ENCODE results near the gene NSFL1C.

The NSFL1C gene

DNA sequence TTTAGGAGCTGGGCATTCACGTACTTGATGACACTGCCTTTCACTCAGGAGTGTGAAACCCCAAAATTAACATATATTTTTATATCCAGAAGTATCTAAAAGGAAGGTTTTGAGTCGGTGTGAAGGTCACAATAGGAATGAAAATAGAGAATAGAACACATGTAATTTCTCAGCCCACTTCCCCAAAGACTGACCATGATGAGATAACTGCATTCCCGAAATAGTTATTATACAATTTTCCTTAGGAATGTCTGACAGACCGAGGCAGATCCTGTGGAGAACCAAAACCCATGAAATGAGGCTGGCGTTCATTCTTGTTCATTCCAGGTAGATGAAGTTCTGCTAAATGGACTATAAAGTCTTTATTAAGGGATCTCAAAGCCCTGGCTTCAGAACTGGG, 10.3 kb downstream of the NSFL1C start:
- DNase-seq: no peak

DNA sequence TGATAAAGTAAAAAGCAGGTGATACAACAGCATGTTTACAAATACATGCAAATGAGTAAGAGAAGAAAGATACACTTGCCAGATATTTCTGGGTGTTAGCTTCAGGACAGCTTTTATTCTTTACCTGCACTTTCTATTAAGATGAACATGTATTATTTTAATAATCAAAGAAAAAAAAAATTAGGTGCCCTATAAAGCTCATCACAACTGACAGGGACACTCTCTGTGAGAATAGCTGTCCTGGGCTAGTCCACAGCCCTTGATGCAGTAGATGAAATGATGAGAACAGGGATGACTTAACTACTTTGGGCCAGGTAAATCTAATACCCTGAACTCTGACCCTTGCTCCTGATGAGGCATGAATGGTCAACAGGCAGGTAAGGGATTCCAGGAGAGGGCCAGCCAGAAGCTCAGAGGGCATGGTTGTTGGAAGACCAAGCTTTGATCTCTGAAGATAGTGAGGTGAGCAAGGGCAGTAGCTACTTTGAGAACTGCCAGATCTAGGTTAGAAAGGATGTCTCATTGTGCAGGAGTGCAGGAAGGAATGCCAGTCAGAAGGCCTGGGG, 15.6 kb downstream of the NSFL1C start:
- DNase-seq: no peak

DNA sequence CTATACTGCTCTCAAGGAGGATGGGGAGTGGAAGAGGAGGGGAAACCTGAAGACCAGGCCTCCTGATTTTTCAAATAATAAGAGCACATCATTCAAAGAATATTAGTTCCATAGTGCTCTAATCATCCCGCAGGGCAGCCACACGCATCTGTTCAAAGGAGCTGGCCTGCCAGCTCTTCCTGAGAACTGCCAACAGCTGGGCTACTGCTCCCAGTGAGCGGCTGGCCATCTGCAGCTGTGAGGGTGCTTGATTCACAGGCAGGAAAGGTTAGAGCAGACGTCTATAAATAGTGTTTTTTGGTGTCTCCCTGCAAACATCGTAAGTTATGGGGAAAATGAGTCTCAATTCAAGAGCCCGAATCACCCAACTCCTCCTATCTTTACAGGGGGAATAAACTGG, 17.3 kb downstream of the NSFL1C start:
- DNase-seq: no peak

DNA sequence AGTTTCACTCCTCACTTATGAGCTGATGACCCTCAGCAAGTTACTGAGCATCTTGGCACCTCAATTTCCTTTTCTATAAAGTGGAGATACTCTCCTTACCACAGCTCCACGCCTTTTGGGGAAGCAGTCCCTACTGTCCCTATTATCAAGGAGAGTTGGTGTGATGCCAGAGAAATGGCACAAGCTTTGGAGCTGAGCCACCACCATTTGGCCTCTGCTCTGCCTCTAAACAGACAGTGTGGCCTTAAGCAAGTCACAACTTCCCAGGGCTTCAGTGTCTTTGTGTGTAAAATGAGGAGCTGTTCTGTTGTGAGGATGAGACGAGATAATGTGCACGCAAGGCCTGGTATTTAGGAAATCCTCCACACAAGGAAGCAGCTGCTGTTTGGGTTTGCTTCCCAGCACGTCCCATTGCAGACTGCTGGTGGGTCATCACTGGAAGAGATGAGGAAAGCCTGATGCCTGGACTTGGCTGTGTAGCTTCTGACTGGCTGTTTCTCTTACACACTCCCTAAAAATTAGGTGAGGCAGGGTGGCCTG, 18.5 kb downstream of the NSFL1C start:
- DNase-seq: no peak

DNA sequence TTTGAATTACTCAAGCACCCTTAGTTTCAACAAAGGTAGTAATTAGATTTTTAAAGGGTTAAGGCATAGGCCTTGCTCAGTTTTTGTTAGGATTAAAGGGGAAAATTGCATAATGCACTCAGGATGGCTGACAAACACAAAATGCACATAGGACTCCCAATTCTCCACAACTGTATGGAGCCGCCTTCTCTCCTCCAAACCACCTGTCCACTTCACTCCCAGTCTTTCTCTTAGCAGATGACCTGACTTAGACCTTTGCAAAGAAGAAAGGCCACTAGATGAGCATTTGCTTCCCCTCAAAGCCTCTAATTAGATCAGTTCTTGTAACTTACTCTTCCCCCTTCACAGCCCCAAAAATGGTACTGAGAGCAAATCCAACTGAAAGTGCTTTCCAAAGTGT, 20.1 kb downstream of the NSFL1C start:
- no peak for DNase-seq

DNA sequence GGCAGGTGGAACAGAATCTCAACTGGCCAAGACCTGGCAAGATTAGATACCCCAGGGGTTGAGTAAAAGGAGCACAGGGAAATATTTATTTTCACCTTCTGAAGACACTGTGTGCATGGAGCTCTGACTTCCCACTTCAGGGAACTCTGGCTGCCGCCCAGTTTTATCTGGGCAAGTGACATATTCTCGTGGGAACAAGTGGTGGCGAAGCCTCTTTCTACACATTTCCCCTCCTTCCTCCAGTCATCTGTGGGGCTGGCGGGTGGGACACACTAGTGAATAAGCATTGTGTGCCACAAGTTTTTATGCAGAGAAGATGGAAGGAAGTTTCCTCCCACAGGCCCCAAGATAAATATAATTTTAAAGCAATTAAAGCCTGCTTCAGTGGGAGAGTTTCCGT, 23.6 kb downstream of the NSFL1C start:
- no peak for DNase-seq

DNA sequence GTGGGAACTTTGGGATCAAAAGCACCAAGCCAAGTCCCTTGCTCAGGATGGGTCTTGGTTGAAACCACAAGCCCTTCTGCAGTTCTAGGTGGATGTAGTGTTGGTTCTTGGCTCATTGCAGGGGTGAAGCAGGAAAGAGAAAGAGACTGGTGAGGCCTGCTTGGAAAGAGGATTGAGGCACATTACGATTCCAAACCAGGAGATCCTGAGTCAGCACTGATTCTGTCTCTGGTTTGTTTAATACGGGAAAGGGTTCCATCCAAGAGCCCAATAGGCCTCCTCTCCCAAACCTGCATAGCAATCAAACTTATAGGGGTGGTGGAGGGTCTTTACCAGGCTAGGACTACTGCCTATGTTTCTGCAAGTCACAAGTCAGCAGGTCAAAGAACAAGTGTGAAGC, 24.3 kb downstream of the NSFL1C start:
- DNase-seq: no peak

DNA sequence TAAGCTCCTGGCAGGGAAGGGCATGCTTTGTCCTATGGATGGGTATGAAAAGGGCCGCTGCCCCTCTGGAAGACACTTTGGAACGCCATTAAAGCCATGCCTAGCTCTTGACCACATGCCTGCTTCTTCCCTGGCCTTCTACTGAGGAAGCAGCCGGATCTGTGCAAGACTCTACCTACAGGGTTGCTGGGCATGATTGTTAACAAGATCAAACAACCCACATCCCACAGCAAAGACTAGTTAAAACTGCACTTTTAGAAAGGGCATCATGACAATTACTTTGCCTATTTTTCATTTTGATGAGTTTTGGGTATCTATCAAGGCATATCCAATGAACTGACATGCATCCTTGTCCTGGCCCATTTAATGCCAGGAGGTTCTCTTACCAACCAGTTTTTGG, 25.5 kb downstream of the NSFL1C start:
- DNase-seq: no peak

DNA sequence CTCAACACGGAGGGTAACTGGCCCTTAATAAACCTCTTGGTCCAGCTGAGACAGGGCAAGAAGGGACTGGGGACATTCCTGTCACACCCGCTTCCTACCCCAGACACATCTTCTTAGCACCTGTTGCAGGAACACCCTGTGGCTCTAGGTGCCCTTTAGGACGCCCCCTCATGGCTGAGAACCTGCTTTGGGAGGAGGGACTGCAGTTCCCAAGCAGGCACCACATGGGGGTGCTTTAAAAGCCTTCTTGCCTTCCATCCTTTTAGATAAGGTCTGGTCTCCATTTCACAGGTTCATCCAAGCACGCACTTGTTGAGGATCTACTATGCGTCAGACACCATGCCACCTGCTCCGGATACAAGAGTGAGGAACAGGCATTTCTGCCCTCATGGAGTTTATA, 26.6 kb downstream of the NSFL1C start:
- DNase-seq: no peak

DNA sequence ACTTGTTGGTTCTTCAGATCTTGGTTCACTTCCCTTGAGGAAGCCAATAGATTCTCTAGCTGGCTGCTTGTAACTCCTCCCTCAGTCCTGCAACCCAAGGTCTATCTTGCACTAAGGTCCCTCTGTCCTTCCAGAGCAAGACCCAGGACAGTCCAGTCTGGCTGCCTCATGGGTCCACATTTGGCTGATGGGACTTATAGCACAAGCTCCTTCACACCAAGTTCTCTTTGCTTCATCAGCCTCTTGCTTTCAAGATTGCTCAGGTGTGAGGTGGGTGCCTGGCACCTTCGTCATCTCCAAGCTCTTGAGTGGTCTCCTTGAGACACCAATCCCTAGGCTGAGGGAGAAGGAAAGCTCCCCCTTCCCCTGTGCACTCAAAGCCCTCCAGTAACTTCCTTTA, 28.3 kb downstream of the NSFL1C start:
- DNase-seq: no peak

DNA sequence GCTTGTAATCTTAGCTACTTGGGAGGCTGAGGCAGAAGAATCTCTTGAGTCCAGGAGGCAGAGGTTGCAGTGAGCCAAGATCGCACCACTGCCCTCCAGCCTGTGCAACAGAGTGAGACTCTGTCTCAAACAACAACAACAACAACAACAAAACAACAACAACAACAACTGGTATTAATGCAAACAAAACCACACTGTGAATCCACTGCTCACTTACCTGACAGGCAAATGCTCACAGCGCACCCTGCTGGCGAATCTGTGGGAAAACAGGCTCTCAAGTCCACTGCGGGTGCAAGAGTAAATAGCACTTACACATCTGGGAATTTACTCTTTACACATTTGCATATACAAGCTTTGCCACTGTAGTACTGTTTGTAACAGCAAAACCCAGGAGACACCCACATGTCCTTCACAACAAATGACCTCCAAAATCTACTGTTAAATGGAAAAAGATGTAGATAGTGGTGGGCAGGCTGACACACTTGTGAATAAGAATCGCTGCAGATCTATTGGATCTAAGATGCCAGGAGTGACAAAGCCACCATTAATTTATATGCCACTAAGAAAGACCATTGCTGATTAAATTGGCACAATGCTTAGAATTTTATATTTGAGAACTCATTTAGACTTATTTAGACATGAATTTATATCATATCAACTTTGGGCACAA, 29.3 kb downstream of the NSFL1C start:
- peak; percentile 93 for DNase-seq

DNA sequence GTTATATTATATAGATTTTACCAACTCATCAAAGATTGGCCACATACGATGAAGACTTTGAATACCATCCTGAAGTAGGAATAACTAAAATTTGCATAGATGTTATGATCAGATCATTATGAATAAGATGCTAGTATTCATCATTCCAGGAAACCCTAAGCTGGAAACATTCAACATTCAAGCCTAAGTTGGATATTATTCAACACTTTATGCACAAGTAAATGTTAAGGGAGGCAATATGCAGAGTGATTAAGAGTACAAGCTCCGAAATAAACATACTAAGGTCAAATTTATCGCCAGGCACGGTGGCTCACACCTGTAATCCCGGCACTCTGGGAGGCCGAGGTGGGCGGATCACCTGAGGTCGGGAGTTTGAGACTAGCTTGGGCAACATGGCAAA, 30.4 kb downstream of the NSFL1C start:
- DNase-seq: no peak

DNA sequence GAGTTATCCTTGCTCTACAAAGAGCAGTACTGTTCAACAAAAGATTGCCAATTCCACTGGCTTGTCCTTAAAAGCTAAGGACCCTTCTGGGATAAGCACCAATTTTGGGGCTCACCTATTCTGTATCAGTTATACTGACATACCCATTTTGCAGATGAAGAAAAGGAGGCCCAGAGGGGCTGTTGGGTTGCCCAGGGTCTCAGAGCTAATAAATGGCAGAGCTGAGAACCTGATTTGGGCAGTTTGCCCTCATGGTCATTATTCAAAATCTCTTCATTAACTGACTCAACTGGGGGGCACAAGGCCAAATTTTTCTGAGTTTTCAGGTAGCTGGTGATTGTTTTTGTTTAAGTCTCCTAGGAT, 31.3 kb downstream of the NSFL1C start:
- DNase-seq: no peak

DNA sequence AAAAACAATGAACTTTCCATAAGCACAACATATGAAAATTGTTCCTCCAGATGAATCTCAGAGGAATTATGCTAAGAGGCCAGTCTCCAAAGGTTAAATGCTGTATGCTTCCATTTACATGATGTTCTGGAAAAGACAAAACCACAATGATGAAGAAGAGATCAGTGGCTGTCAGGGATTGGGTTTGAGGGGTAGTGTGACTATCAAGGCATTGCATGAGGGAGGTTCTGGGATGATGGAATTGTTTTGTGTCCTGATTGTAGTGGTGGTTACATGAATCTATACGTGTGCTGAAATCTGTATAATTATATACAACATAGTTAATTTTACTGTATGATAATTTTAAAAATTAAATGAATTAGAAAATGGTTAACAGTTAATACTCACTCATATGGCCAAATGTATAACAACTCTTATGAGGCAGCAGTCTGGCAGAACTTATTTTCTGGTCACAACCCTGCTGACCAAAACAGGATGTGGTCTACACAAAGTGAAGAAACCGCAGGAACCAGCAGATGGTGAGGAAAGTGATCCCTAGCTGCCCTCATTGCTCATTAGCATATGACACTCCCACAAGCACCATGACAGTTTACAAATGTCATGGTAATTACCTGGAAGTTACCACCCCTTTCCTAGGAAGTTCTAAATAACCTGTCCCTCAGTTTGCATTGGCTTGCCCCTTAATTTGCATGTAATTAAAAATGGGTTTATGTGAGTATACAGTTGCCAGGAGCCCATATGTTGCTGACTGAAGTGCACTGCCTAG, 31.9 kb downstream of the NSFL1C start:
- DNase-seq: peak; percentile 77

DNA sequence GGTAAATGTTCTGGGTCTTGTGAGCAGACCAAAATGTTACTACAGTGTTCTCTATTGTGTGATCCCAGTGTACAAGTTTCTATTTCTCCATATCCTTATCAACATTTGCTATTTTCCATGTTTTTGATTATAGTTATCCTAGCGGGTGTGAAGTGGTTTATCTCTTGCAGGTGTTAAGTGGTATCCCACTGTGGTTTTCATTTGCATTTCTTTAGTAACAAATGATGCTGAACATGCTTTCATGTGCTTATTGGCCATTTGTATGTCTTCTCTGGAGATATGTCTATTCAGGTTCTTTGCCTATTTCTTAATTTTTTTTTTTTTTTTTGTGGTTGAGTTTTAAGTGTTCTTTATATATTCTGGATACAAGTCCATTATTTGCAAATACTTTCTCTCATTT, 35.5 kb downstream of the NSFL1C start:
- DNase-seq: no peak

DNA sequence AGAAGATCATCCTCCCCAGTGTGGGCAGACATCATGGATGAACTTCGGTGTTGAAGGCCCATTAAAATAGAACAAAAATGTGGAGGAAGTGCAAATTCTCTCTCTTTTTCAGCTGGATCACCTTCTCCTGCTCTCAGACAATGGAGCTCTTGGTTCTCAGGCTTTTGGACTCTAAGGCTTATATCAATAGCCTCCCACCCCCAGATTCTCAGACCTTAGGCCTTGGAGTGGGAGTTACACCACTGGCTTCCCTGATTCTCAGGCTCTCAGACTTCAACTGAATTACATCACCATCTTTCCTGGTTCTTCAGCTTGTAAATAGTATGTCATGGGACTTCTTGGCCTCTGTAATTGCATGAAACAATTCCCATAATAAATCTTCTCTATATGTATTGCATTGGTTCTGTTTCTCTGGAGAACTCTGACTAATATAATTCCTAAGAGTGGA, 36.6 kb downstream of the NSFL1C start:
- DNase-seq: no peak

DNA sequence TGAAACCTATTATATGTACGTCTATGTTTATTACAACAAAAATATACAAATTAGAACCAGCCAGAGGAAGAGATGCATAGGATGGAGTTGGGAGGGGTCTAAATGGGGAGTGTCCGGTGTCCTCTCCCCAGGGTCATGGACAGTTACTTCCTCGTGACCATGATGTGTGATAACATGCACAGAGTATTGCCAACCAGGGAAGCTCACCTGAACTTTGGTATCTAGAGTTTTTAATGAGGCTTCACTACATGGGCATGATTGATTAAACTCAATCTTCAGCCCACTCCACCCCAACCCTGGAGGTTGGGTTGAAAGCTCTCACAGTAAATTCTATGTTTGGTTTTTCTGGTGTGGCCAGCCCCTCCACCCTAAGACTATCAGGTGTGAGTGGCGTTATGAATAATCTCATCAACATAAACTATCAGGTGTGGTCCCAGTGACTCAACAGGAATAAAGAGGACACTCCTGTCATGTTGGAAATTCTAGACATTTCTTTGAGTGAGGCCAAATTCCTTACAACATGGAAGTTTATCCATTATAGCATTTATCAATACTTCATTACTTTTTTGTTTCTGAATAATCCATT, 37.4 kb downstream of the NSFL1C start:
- DNase-seq: no peak

DNA sequence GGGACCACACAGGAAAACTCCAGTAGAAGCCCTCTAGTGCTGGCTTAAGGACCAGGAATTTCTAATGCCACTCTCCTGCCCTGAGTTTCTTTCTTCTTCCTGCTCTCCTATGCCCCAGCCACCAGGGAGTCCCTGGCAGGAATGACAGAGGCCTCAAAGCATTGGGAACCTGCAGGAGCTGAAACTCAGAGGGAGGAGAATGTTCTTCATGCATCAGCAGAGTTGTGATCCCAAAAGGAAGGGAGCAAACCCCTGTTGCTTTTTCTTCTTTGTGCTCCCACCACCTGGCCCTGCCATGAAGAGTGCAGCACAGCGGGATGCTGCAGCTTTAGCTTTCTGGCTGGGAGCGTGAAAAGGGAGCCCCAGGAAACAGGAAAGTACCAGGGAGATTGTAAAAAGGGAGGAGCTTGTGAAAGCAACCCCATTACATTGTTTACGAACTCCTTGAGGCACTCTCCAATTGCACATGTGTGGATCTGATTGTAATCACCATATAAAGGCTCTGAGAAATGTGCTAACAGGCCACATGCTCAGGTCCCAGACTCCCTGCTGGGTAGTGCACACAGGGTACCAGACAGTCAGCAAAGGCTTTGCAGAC, 39.1 kb downstream of the NSFL1C start:
- DNase-seq: no peak

DNA sequence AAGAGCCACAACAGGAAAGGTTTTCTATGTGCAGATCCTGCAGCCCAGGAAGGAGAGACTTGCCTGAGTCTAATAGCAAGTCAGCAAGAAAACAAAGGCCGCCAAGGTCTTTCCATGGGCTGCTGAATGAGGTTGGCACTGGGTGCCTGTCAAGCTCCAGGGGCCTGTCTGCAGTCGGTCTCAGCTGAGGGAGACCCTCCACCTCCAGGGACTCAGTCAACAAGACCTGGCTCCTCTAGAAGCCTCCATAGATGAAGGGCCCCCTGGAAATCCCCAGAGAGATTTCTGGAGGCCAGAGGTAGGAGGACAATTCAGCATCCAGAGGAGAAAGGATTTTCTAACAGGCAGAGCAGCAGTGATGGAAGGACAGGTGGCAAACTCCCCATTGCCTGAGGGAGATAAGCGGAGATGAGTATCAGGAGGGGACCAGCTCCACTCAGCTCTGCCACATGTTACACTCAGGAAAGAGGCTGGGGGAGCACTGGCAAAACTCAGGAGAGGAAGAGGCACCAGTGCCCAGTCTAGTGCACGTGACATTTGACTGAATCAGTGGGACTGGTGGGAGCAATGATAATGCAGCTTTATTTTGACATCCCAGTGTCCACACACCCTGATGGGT, 40.3 kb downstream of the NSFL1C start:
- DNase-seq: no peak

DNA sequence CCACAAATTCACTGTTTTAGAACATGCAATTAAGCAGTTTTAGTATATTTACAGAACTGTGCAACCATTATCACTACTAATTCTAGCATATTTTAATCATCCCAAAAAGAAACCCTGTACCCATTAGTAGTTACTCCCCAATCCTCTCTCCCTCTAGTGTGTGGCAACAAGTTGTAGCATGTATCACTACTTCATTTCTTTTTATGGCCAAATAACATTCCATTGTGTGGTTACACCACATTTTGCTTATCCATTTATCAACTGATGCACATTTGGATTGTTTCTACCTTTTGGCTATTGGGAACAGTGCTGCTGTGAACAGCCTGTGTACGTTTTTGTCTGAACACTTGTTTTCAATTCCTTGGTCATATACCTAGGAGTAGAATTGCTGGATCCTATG, 42.3 kb downstream of the NSFL1C start:
- no peak for DNase-seq

DNA sequence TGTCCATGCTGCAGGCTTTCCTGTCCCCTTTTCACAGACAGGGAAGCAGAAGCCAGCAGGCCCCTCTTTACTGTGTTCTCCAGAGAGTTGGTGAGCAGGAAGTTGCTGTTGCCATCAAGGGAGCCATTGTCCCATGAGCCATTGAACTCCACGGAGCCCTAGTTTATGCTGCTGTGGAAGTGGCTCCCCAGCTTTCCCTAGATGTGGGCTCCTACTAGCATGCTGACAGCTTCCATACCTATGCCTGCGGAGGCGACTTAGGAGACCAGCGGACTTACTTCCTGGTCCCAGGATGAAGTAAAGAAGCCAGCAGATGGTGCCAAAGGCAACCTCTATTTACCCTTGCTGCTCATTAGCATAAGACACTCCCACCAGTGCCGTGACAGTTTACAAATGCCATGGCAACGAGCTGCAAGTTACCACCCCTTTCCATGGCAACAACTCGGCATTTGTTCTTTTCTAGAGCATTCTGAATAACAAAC, 43.0 kb downstream of the NSFL1C start:
- no peak for DNase-seq

DNA sequence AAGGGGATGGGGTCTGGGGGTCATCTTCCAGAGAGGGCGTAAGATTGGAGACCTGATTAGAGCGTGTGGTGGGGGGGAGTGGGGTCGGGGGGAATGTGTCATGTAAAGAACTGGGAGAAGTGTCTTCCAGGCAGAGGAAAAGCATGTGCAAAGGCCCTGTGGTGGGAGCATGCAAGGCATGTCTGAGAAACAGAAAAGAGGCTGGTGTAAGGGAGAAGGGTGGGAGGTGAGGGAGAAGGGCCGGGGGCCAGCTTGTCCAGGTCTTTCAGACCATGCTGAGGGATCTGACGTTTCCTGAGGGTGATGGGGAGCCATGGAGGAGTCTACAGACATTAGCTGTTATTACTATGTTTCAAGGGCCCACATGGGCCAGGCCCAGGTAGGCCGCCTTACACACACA, 43.4 kb downstream of the NSFL1C start:
- DNase-seq: no peak

DNA sequence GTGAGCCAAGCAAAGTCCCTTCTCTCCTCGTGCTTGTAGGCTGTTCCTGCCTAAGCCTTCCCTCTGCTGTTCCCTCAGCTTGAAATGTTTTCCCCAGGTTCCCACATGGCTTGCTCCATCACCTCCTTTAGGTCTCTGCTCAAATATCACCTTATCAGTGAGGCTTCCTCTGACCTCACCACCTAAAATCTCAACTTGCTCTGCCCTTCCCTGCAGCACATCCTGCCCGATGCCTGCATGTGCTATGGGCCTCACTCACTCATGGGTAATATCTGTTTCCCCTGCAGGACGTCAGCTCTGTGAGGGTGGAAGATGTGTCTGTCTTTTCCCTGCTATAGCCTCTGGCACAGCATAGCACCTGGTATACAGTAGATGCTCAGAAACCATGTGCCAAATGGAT, 43.9 kb downstream of the NSFL1C start:
- no peak for DNase-seq
